ENCODE results near the gene MYH11.

Gene MYH11

DNA sequence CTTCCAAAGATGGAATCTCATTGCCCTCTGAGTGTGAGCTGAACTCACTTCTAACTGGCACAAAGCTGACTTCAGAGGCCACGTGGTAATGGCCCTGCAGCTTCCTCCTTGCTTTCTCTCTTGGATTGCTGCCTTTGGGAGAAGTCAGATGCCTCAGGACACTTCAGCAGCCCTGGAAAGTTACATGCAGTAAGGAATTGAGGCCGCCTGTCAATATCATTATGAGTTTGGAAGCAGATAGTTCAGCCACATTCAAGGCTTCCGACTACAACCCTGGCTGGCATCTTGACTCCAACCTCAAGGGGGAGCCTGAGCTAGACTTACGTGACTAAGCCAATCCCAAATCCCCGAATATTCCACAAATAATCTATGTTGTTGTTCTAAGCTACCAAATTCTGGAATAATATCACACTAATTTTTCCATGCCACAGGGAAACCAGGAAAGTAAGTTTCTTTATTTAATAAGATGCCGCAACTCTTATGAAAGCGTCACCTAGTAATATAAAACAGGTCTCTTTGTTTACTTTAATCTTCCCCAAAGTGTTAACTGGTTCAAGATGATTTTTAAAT, 18.0 kb upstream of the MYH11 start:
- H3K9ac ChIP-seq (ENCODE audit: low read length) = no peak overlapping the region
- no peak overlapping the region for H3K4me3 ChIP-seq (ENCODE audit: low read depth, low read length)
- H3K36me3 ChIP-seq (ENCODE audit: control insufficient read depth, insufficient read depth, low read length) = peaks cover 55% of the 10 kb centered on the region
- no peaks in the 10 kb centered on the region for H3K9me3 ChIP-seq (ENCODE audit: control insufficient read depth, insufficient read depth, low read depth, low read length)
- no peaks in the 10 kb centered on the region for H3K4me1 ChIP-seq (ENCODE audit: control insufficient read depth, insufficient read depth, low read length)
- no peak overlapping the region for H3K27ac ChIP-seq (ENCODE audit: low read depth, low read length)
- H3K27me3 ChIP-seq (ENCODE audit: control insufficient read depth, insufficient read depth, low read length) = no peaks in the 10 kb centered on the region

DNA sequence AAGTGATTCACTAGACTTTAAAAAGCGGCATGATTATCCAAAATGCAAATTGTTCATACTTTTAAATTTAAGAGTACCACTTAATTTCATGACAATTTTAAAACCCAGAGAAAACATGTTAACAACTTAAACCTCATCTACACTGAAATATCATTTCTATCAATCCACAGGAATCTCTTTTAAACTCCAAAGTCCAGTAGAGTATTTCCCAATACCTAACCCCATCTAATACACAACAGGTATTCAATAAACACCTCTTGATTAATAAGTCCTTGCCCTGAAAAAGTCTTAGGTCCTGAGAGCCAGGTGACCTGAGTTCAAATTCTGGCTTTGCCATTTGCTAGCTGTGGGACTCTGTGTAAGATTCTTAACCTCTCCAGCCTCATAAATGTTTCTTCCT, 16.9 kb upstream of the MYH11 start:
- Histone ChIP-seq H3K27ac (ENCODE audit: low read depth, low read length) (no peak overlapping the region), H3K4me3 (ENCODE audit: low read depth, low read length) (no peak overlapping the region), H3K27me3 (ENCODE audit: control insufficient read depth, insufficient read depth, low read length) (no peaks in the 10 kb centered on the region), H3K36me3 (ENCODE audit: control insufficient read depth, insufficient read depth, low read length) (peaks cover 49% of the 10 kb centered on the region), H3K9ac (ENCODE audit: low read length) (no peak overlapping the region), H3K9me3 (ENCODE audit: control insufficient read depth, insufficient read depth, low read depth, low read length) (no peaks in the 10 kb centered on the region), H3K4me1 (ENCODE audit: control insufficient read depth, insufficient read depth, low read length) (no peaks in the 10 kb centered on the region)

DNA sequence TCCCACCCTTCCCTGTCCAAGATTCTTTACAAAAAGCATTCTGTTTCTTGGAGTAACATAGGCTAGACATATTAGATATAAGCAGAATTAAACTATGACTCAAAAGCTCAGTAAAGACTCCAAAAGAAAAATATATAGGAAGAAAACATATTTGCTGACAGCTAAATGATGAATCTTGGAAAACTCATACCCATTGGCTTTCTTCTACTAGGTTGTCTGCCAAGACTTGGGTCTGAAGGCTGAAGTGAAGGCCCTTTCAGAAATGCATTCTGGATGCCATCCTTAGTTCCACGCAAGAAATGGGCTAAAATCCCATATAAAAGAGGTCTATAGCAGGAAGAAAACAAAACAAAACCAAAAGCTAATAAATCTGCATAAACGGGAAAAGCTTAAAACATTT, 16.5 kb upstream of the MYH11 start:
- H3K9ac ChIP-seq (ENCODE audit: low read length) = no peak overlapping the region
- no peaks in the 10 kb centered on the region for H3K4me1 ChIP-seq (ENCODE audit: control insufficient read depth, insufficient read depth, low read length)
- H3K9me3 ChIP-seq (ENCODE audit: control insufficient read depth, insufficient read depth, low read depth, low read length) = no peaks in the 10 kb centered on the region
- peaks cover 47% of the 10 kb centered on the region for H3K36me3 ChIP-seq (ENCODE audit: control insufficient read depth, insufficient read depth, low read length)
- no peak overlapping the region for H3K27ac ChIP-seq (ENCODE audit: low read depth, low read length)
- no peaks in the 10 kb centered on the region for H3K27me3 ChIP-seq (ENCODE audit: control insufficient read depth, insufficient read depth, low read length)
- H3K4me3 ChIP-seq (ENCODE audit: low read depth, low read length) = no peak overlapping the region

DNA sequence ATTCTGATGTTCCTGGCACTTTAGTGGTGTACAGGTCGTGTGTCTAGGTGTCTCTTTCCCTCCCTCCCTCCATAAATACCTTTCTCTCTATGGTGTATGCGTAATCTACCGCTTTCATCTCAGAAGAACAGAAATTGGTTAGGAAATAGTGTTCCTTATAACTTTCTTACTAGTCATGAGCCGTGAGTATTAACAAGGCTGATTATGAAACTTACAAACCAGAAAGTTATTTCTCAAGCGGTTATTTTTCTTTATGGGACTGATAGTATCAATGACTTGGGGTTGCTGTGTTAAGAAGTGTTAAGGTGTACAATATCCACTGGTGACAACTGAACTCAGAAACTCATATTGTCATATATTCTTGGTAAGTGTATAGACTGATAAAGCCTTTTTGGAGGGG, 13.2 kb upstream of the MYH11 start:
- Histone ChIP-seq H3K36me3 (ENCODE audit: control insufficient read depth, insufficient read depth, low read length) (peaks cover 61% of the 10 kb centered on the region), H3K9ac (ENCODE audit: low read length) (no peak overlapping the region), H3K4me1 (ENCODE audit: control insufficient read depth, insufficient read depth, low read length) (no peaks in the 10 kb centered on the region), H3K9me3 (ENCODE audit: control insufficient read depth, insufficient read depth, low read depth, low read length) (no peaks in the 10 kb centered on the region), H3K27me3 (ENCODE audit: control insufficient read depth, insufficient read depth, low read length) (no peaks in the 10 kb centered on the region), H3K4me3 (ENCODE audit: low read depth, low read length) (no peak overlapping the region), H3K27ac (ENCODE audit: low read depth, low read length) (no peak overlapping the region)

DNA sequence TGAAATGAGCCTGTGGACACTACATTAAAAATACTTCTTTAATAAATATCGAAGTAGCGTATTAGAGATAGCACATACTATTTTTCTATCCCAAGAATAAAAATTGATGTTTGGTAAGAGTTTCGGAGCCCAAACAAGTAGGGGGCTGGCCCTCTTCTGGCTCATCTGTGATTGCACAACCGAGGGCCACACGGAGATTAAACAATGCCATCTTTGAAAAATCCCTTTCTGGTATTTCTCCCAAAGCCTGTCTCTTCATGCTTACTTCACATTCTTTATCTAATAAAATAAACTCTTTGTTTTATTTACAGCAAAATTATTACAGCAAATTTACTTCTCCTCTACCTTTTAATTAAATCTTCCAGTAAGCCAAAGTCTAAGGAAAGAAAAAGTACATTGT, 9.6 kb upstream of the MYH11 start:
- H3K9ac ChIP-seq (ENCODE audit: low read length) = no peak overlapping the region
- no peaks in the 10 kb centered on the region for H3K4me1 ChIP-seq (ENCODE audit: control insufficient read depth, insufficient read depth, low read length)
- H3K9me3 ChIP-seq (ENCODE audit: control insufficient read depth, insufficient read depth, low read depth, low read length) = no peaks in the 10 kb centered on the region
- H3K27me3 ChIP-seq (ENCODE audit: control insufficient read depth, insufficient read depth, low read length) = no peaks in the 10 kb centered on the region
- no peak overlapping the region for H3K27ac ChIP-seq (ENCODE audit: low read depth, low read length)
- H3K36me3 ChIP-seq (ENCODE audit: control insufficient read depth, insufficient read depth, low read length) = peaks cover 42% of the 10 kb centered on the region
- no peak overlapping the region for H3K4me3 ChIP-seq (ENCODE audit: low read depth, low read length)

DNA sequence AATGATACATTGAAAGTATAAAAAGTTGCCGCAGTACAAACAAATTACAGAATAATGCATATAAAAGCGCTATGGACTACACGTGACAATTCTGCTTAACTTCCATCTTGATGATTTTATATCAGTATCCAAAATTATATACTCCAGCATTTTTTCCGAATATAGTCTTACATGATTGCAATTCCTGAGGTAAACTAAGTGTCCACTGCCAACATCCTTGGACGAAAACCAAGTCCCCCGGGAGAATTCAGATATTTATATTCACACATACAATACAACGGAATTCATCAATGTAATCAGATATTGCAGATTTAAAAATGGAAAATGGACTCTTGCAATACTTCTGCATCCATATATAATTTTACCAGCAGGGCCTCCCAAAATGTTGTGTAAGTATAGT, 8.9 kb upstream of the MYH11 start:
- Histone ChIP-seq H3K9me3 (ENCODE audit: control insufficient read depth, insufficient read depth, low read depth, low read length) (no peaks in the 10 kb centered on the region), H3K9ac (ENCODE audit: low read length) (no peak overlapping the region), H3K27me3 (ENCODE audit: control insufficient read depth, insufficient read depth, low read length) (no peaks in the 10 kb centered on the region), H3K4me3 (ENCODE audit: low read depth, low read length) (no peak overlapping the region), H3K36me3 (ENCODE audit: control insufficient read depth, insufficient read depth, low read length) (peaks cover 37% of the 10 kb centered on the region), H3K27ac (ENCODE audit: low read depth, low read length) (no peak overlapping the region), H3K4me1 (ENCODE audit: control insufficient read depth, insufficient read depth, low read length) (no peaks in the 10 kb centered on the region)

DNA sequence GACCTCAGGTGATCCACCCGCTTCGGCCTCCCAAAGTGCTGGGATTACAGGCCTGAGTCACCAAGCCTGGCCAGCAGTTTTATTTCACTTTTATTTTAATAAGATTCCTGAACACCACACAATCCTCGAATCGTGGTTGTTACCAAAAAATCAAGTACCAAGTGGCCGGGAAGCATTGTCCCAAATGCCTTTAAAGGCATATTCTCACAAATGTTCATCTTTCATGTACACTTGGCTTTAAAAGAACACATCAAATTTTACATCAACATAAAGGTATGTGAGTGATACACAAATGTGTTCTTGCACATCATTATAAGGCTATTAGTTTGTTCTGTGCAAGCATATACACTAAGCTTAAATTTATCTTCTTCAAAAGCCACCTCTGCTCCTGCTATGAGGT, 8.1 kb upstream of the MYH11 start:
- Histone ChIP-seq H3K36me3 (ENCODE audit: control insufficient read depth, insufficient read depth, low read length) (peaks cover 29% of the 10 kb centered on the region), H3K9me3 (ENCODE audit: control insufficient read depth, insufficient read depth, low read depth, low read length) (no peaks in the 10 kb centered on the region), H3K9ac (ENCODE audit: low read length) (no peak overlapping the region), H3K4me1 (ENCODE audit: control insufficient read depth, insufficient read depth, low read length) (no peaks in the 10 kb centered on the region), H3K27me3 (ENCODE audit: control insufficient read depth, insufficient read depth, low read length) (no peaks in the 10 kb centered on the region), H3K27ac (ENCODE audit: low read depth, low read length) (no peak overlapping the region), H3K4me3 (ENCODE audit: low read depth, low read length) (no peak overlapping the region)

DNA sequence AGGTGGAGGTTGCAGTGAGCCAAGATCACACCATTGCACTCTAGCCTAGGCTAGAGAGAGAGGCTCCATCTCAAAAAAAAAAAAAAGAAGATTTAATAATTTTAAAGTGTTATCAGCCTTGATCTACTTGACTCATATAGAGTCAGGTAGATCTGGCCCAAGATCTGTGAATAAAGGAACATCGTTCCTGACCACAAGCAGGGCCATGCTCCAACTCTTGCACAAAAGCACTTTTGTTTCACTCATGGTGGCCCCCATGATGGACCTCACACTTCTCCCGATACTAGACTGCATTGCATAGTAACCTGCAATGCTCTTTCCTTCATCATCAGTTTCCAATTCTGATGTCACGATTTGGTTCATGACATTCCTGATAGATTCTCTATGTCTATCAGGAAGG, 5.2 kb upstream of the MYH11 start:
- peaks cover 16% of the 10 kb centered on the region for H3K36me3 ChIP-seq (ENCODE audit: control insufficient read depth, insufficient read depth, low read length)

DNA sequence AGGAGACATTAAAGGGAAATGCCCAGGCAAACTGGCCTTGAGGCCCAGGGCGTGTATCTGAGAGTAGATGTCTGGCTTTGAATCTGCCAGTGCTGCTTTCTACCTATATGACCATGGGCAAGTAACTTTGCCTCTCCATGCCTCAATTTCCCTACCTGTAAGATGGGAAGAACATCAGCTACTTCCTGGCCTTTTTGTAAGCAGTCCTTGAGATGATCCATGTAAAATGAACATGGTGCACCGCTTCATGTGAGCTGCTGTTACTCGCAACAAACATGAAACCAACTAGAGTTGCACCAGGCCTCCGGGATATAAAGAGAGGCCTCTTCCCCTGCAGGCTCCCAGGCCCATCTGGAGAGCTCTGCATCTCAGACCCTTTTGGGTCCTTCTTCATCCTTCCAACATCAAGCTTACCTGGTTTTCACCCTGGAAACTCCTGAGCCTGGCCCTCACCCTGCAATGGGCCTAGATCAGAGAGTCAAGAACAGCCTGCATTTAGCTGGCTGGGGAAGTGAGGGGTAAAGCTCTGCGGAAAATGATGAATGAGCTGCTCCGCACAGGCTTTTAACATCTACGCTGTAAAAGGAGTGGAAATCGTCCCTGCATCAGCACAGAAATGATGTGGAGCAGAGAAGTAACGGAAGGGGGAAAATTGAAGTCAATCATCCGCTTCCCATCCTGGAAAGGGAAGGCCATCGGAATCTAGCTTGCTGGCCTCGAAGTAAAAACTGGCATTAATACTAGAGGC, 2.3 kb upstream of the MYH11 start:
- Histone ChIP-seq H3K27me3 (ENCODE audit: control insufficient read depth, insufficient read depth, low read length) (peaks cover 51% of the 10 kb centered on the region), H3K9ac (ENCODE audit: low read length) (no peak overlapping the region), H3K36me3 (ENCODE audit: control insufficient read depth, insufficient read depth, low read length) (no peaks in the 10 kb centered on the region), H3K9me3 (ENCODE audit: control insufficient read depth, insufficient read depth, low read depth, low read length) (no peaks in the 10 kb centered on the region), H3K4me1 (ENCODE audit: control insufficient read depth, insufficient read depth, low read length) (no peaks in the 10 kb centered on the region), H3K27ac (ENCODE audit: low read depth, low read length) (no peak overlapping the region), H3K4me3 (ENCODE audit: low read depth, low read length) (no peak overlapping the region)

More for the DNA sequence above, 5.2 kb upstream of the MYH11 start:
- Histone ChIP-seq H3K4me1 (ENCODE audit: control insufficient read depth, insufficient read depth, low read length) (no peaks in the 10 kb centered on the region), H3K9me3 (ENCODE audit: control insufficient read depth, insufficient read depth, low read depth, low read length) (no peaks in the 10 kb centered on the region), H3K4me3 (ENCODE audit: low read depth, low read length) (no peak overlapping the region), H3K27me3 (ENCODE audit: control insufficient read depth, insufficient read depth, low read length) (peaks cover 22% of the 10 kb centered on the region), H3K27ac (ENCODE audit: low read depth, low read length) (no peak overlapping the region), H3K9ac (ENCODE audit: low read length) (no peak overlapping the region)

DNA sequence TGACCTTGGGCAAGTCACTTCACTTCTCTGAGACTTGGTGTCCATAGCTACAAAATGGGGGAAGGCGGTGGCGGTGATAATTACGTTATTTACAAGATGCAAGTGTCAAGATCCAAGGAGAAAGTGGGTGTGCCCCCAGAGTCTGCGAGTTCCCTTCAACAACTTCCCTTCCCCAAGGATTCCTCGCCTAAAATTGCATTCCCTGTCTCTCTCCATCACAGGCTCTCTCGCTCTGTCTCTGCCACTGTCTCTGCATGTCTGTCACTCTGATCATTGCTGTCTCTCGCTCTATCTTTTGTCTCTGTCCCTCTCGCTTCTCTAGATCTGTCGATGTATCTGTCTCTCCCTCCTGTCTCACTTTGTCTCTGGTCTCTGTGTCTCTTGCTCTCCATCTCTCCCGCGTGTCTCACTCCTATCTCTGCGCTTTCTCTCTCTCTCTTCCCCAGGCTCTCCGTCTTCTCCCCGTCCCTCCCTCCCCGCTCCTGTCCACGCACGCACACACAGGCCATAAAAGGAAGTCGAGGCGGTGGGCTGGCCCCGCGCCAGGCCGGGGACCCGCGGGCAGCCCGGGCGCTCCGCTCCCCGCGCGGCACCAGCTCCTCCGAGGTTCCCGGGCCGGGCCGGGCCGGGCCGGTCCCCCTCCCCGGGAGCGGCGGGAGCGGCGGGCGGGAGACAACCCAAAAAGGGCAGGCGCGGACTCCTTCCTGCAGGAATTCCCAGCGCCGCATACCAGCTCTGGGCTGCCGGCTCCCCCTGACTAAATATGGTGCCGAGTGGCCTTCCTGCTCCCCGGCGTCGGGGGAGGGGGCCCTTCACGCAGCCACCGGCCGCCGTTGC, 1.1 kb upstream of the MYH11 start:
- peaks cover 58% of the 10 kb centered on the region for H3K27me3 ChIP-seq (ENCODE audit: control insufficient read depth, insufficient read depth, low read length)
- peak overlapping the region; percentile 62 for H3K4me3 ChIP-seq (ENCODE audit: low read depth, low read length)
- H3K36me3 ChIP-seq (ENCODE audit: control insufficient read depth, insufficient read depth, low read length) = no peaks in the 10 kb centered on the region
- H3K27ac ChIP-seq (ENCODE audit: low read depth, low read length) = no peak overlapping the region
- peak overlapping the region; percentile 67 for H3K9ac ChIP-seq (ENCODE audit: low read length)
- no peaks in the 10 kb centered on the region for H3K4me1 ChIP-seq (ENCODE audit: control insufficient read depth, insufficient read depth, low read length)
- H3K9me3 ChIP-seq (ENCODE audit: control insufficient read depth, insufficient read depth, low read depth, low read length) = no peaks in the 10 kb centered on the region

DNA sequence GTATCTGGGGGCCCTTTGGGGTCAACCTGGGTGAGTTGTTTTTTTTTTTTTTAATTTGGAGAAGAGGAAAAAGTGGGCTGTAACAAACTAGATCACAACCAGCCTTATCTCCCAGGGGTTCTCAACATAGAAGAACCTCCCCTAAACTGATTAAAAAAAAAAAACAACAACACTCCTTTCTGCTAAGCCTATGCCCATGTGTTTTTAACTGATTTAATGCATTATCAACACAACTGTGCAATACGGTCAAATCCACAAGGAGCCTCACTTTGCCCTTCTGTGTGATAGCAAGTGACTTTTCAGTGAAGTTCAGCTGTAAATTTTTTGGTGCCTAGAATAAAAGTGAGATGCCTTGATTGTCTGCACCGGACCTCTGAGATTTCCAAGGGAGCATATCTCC, 646 bp downstream of the MYH11 start:
- no peaks in the 10 kb centered on the region for H3K36me3 ChIP-seq (ENCODE audit: control insufficient read depth, insufficient read depth, low read length)
- H3K4me1 ChIP-seq (ENCODE audit: control insufficient read depth, insufficient read depth, low read length) = no peaks in the 10 kb centered on the region
- no peak overlapping the region for H3K9ac ChIP-seq (ENCODE audit: low read length)
- H3K27me3 ChIP-seq (ENCODE audit: control insufficient read depth, insufficient read depth, low read length) = peaks cover 58% of the 10 kb centered on the region
- H3K9me3 ChIP-seq (ENCODE audit: control insufficient read depth, insufficient read depth, low read depth, low read length) = no peaks in the 10 kb centered on the region
- H3K27ac ChIP-seq (ENCODE audit: low read depth, low read length) = no peak overlapping the region
- no peak overlapping the region for H3K4me3 ChIP-seq (ENCODE audit: low read depth, low read length)
